Stimulated activated CD4-positive, alpha-beta T cell treated with anti-CD3 and anti-CD28 coated beads, Interleukin-15, amount 100 ng/mL, for 24 hours (primary cell): ENCODE results near the gene ANTKMT.

Source experiments
- DNase-seq: peaks from one replicate; pipeline ENCODE4 v3.0.0-alpha.2; 2020

ANTKMT gene

DNA sequence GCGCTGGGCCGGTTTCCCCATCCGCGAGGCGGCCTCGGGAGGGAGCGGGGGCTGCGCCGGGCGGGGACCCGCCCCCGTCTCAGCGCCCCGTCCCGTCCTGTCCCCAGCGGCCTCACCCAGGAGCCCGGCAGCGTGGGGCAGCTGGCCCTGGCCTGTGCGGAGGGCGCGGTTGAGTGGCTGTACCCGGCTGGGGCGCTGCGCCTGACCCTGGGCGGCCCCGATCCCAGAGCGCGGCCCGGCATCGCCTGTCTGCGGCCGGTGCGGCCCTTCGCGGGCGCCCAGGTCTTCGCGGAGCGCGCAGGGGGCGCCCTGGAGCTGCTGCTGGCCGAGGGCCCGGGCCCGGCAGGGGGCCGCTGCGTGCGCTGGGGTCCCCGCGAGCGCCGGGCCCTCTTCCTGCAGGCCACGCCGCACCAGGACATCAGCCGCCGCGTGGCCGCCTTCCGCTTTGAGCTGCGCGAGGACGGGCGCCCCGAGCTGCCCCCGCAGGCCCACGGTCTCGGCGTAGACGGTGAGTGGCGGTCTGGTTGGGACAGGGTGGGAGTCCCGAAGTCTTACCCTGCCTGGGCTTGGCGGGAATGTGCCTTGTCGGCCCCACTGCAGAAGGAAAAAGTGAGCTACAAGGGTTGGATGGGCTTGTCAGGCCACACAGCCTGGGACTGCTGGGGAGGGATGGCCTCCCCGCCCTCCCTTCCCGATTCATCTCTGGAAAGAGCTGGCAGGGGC lies 5.3 kb upstream of the ANTKMT start:
- no peak for DNase-seq

DNA sequence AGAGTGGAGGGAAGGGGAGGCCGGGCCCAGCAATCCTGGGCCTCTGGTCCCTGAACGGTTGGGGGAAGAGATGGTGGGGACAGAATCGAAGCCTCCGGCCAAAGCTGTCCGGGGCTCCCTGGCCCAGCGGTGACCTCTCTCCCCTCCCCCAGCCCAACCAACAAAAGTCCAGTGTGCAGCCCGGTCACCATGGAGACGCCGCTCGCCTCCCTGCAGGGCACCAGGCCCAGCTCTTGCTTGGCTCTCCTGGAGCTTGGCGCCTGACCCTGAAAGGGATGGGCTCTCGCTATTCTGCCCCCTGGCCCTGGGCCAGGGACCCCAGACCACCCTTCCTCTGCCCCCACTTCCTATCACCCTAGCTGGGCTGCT lies 4.8 kb upstream of the ANTKMT start:
- no peak for DNase-seq

DNA sequence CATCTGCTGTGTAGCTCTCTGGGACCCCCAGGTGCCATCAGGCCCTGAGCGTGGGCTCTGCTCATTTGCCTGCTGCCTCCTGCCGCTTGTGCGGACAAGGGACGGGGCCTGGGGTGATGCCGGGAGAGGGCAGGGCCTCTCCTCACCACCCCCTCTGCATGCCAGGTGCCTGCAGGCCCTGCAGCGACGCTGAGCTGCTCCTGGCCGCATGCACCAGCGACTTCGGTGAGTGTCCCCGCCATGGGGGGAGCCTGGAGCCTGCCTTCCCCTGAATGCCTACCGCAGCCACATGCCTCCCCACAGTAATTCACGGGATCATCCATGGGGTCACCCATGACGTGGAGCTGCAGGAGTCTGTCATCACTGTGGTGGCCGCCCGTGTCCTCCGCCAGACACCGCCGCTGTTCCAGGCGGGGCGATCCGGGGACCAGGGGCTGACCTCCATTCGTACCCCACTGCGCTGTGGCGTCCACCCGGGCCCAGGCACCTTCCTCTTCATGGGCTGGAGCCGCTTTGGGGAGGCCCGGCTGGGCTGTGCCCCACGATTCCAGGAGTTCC lies 4.1 kb upstream of the ANTKMT start:
- no peak for DNase-seq

GRCh38 chr16:717450-718245 lies 3.3 kb upstream of the ANTKMT start:
- DNase-seq = no peak

- DNase-seq = no peak
Observed at GRCh38 chr16:718389-718788, 2.6 kb upstream of the ANTKMT start.

DNA sequence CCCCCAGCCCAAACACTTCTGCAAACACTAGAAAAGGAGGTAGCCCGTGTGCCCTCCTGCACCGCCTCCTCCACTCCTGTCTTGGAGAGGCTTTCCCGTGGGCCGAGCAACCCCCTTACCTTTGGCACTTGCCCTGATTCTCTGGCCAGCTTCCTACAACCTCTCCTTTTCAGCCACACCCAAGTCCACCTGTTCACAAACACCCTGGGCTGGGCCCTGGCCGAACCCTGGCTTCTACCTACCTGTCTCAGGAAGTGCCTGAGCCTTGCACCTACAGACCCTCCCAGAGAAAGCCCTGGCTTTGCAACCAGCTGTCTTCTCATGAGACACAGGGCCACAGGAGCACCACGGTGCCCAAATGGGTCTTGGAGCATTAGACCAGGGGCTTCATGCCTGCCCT lies 2.0 kb upstream of the ANTKMT start:
- no peak for DNase-seq

DNA sequence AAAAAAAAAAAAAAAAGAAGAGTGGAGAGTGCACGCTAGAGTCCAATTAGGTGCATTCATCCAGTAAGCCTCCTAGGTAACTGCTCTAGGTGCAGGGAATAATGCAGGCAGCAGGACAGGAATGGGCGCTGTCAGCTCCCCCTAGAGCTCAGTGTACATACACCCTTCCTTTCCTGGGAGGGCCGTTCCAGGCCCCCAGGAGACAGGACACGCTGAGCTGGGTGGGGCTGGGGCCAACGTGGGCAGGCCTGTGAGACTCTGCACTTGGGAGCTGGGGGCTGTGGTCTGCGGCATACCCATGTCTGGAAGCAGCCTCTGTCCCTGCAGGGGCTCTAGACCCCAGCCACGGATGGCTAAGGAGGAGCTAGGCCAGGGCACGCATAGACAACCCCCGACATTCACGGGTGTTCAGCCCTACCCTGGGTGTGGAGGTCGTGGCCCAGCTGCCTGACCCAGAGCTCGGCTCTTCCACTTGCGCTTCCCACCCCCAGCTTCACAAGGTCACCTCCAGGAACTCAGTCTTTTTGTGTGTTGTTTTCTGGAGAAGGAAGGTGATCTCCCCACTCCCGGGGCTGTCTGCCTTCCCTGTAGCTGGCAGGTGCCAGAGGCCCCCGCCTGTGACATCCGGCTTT lies 1.0 kb upstream of the ANTKMT start:
- peak; percentile 29 for DNase-seq

DNA sequence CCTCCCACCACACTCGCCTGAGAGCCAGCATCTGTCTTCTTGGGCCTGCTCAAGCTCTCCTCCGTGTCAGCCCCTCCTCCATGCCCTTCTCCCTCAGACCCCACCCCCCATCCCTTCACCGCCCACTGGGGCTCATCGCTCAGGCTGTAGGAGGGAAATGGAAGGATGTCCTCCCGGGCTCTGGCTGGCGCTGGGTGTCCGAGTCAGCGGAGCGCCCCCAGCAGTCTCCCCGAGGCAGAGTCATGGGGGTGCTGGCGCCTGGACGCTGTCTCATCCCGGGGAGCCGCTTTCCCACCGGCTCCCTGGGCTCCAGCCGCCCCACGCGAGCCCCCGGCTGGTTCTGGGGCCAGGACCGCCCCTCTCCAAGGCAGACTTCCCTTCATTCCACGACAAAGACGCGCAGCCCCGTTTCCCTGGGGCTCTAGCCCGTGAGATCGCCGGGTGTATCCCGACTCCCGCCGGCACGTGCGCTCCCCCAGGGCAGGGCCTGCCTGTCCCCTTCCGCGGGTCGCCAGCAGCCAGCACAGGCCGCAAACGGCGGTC lies 428 bp upstream of the ANTKMT start:
- DNase-seq = peak; percentile 80

- no peak for DNase-seq
Observed at GRCh38 chr16:721765-722540, 1.0 kb downstream of the ANTKMT start.

- no peak for DNase-seq
Observed at GRCh38 chr16:722835-723633, 2.1 kb downstream of the ANTKMT start.

- no peak for DNase-seq
Observed at GRCh38 chr16:723695-724094, 2.7 kb downstream of the ANTKMT start.

DNA sequence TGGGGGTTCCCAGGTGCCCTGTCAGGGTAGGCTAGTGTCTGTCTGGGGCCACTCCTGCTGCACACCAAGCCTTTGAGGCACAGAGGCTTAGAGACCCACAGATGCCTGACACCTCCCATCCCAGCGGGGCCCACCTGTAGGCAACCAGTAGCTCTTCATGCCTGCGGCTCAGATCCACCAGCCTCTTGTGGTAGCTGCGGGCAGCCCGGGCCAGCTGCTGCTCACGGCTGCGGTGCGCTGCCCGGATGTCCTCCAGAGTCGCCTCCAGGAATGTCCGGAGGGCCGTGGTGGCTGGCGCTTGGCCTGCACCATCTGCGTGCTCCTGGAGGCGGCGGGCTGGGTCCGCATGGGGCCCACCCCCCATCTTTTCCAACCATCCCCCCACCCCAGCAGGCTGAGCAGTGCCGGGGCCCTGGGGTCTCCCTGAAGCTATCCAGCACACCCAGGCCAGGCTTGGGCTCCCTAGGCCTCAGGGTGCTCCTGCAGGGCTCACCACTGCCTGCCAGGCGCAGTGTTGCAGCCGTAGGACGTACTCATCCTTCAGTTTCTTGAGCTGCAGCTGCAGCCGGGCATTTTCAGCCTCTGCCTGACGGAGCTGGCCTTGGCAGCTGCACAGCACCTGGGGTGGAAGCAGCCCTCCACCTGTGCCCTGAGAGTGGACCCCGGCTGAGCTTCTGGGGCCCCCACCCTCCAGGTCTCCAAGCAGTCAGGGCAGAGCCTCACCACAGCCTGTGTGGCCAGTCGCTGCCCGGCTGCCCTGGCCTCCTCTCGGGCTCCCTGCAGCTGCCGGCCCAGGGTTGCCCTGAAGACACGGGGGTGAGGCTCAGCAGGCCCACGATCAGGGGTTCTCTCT lies 3.5 kb downstream of the ANTKMT start:
- DNase-seq = no peak

GRCh38 chr16:725041-725376 lies 4.1 kb downstream of the ANTKMT start:
- no peak for DNase-seq

GRCh38 chr16:725463-726187 lies 4.7 kb downstream of the ANTKMT start:
- no peak for DNase-seq

GRCh38 chr16:726188-726437 lies 5.2 kb downstream of the ANTKMT start:
- no peak for DNase-seq

GRCh38 chr16:726438-727290 lies 5.7 kb downstream of the ANTKMT start, which contains the start of the genes CCDC78 and HAGHL:
Gene CCDC78, minus strand, starts transcription at chr16:726443. Its CDS starts 76 bp downstream, at chr16:726367.
Gene HAGHL, plus strand, starts transcription at chr16:727106. Its CDS starts 404 bp downstream, at chr16:727510.
- DNase-seq = peak; percentile 79

DNA sequence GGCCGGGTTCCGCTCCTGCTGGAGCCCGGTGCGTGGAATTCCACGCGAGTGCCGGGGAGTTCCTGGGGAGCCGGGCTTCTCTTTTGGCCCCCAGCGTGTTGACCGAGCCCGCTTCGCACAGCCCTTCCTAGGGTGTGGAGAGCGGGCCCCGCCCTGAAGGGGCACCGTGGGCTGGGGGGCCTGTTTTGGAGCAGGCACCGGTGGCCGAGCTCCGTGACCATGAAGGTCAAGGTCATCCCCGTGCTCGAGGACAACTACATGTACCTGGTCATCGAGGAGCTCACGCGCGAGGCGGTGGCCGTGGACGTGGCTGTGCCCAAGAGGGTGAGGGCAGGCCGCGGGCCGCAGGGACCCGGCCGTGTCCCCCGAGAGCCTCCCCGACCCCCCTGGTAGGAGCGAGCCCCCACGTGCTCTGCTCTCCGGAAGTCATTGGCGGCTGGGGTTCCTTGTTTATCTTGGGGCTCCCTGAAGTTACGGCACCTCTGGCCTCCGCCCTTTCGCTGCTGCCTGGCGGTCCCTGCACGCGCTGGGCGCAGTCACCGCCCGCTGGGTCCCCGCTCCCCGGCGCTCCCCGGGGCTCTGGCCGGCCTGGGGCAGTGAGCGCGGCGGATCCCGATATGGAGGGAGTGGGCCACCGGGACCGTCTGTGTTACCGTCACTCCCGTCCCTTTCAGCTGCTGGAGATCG lies 6.5 kb downstream of the ANTKMT start:
- DNase-seq = peak; percentile 47

DNA sequence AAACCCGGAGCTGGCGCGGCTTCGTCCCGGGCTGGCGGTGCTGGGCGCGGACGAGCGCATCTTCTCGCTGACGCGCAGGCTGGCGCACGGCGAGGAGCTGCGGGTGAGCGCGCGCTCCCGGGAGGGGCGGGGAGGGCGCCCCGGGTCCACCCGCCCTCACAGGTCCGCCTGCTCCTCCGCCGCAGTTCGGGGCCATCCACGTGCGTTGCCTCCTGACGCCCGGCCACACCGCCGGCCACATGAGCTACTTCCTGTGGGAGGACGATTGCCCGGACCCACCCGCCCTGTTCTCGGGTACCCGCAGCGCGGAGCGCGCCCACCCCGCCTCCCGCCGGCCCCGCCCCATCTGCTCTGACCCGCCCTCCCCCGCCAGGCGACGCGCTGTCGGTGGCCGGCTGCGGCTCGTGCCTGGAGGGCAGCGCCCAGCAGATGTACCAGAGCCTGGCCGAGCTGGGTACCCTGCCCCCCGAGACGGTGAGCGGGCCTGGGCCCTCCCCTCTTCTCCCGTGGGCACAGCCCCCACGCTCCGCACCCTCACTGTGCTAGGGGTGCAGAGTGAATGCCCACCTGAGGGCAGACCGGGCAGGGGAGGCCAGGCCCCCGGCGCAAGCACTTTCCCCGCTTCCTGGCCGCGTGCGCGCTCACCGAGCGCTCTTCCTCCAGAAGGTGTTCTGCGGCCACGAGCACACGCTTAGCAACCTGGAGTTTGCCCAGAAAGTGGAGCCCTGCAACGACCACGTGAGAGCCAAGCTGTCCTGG lies 7.4 kb downstream of the ANTKMT start:
- DNase-seq = peak; percentile 76
